Smooth muscle cell (in vitro differentiated cells): ENCODE data around the gene PHF3. TPM values are rescaled to one million over a fixed set of nuclear protein-coding genes. Genes with fewer than 3 reads are reported as not detected.
A peak's percentile ranks its signal among the peaks of the same experiment; 100 is the strongest.

ENCODE experiments used
- DNase-seq: peaks from one replicate; lab custom pipeline; 2025; ENCODE audit not compliant: unreplicated experiment; lab: John Stamatoyannopoulos, UW
- H2AFZ ChIP-seq: fragments of 200-600 bp; sonication (generic); 2 replicates; pipeline ENCODE4 v1.6.0; 2016; ENCODE audit warnings: antibody characterized with exemption, low read depth, mild to moderate bottlenecking
- H3F3A ChIP-seq: fragments of 200-600 bp; sonication (generic); 2 replicates; pipeline ENCODE4 v1.6.0; 2017; ENCODE audit warnings: antibody characterized with exemption, low read depth
- H3K27ac ChIP-seq: fragments of 200-600 bp; sonication (generic); 2 replicates; pipeline ENCODE4 v1.5.1; 2016; ENCODE audit warnings: low read depth, mild to moderate bottlenecking
- H3K27me3 ChIP-seq: fragments of 200-600 bp; sonication (generic); 2 replicates; pipeline ENCODE4 v1.6.1; 2016; ENCODE audit warnings: low read depth, mild to moderate bottlenecking
- H3K36me3 ChIP-seq: fragments of 200-600 bp; sonication (generic); 2 replicates; pipeline ENCODE4 v1.5.1; 2016; ENCODE audit warnings: low read depth
- H3K4me1 ChIP-seq: fragments of 200-600 bp; sonication (generic); 2 replicates; pipeline ENCODE4 v1.5.1; 2016; ENCODE audit warnings: low read depth
- H3K4me2 ChIP-seq: fragments of 200-600 bp; sonication (generic); 2 replicates; pipeline ENCODE4 v1.6.0; 2016; ENCODE audit warnings: mild to moderate bottlenecking
- H3K4me3 ChIP-seq: fragments of 200-600 bp; sonication (generic); 2 replicates; pipeline ENCODE4 v1.5.1; 2016; ENCODE audit warnings: mild to moderate bottlenecking
- H3K79me2 ChIP-seq: fragments of 200-600 bp; sonication (generic); 2 replicates; pipeline ENCODE4 v1.6.0; 2016; ENCODE audit warnings: low read depth, mild to moderate bottlenecking
- H3K9ac ChIP-seq: fragments of 200-600 bp; sonication (generic); 2 replicates; pipeline ENCODE4 v1.6.0; 2016; ENCODE audit warnings: low read depth
- H3K9me3 ChIP-seq: fragments of 200-600 bp; sonication (generic); replicated peaks from 2 replicates; pipeline ENCODE4 v1.5.1; 2016; ENCODE audit warnings: low read depth
- H4K20me1 ChIP-seq: fragments of 200-600 bp; sonication (generic); 2 replicates; pipeline ENCODE4 v1.6.0; 2016; ENCODE audit warnings: low read depth
- WGBS: methylation state at CpG from one replicate; pipeline ENCODE4 v1.1.7; 2016; ENCODE audit warnings: low lambda C conversion rate; 5-methylcytosine and 5-hydroxymethylcytosine counted together
- polyA plus RNA-seq: library from polyadenylated mRNA; unstranded; fragments of >200 nt; fragmentation: Nextera tagmentation; extraction: Ambion mirVana; gene quantifications from 2 replicates; pipeline ENCODE4 v1.2.1, GENCODE V29; 2016
- total RNA-seq: library from RNA; depleted of rRNA; stranded (reverse); fragments of >200 nt; gene quantifications from 2 replicates; pipeline ENCODE4 v1.2.3, GENCODE V29; 2014
- TF ChIP-seq, protein P1 (sequence below): fragments of 200-600 bp; sonication (generic); IDR thresholded peaks from 2 replicates; pipeline ENCODE4 v1.5.1; 2017; ENCODE audit warnings: borderline replicate concordance, mild to moderate bottlenecking, antibody characterized with exemption; ENCODE audit not compliant: insufficient read depth, poor library complexity, severe bottlenecking

Gene PHF3
- total and polyA plus RNA-seq, 2 experiments from 2014 or later = 9.8 to 44.7 TPM

DNA sequence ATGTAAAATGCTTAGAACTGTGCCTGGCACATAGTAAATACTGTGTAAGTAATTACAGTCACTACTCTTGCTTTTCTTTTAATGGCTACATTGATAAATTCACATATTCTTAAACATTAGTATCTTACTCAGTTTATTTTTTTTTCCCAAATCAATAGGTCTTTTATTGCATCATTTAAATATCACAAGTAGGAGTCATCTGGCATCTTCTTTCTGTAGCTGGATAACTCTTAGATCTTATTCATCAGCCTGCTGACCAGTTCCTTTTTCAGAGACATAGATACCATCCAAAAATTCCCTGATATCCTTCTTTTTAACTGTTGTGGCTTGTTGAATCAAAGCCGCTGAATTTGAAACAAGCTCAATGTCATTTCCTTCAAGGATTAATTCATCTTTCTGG is 20.0 kb upstream of the PHF3 start:
- Histone ChIP-seq H3K79me2 (no peaks in the 10 kb centered on the region), H2AFZ (no peak overlapping the region), H4K20me1 (no peaks in the 10 kb centered on the region), H3K4me3 (no peak overlapping the region), H3K9me3 (no peaks in the 10 kb centered on the region), H3K4me2 (no peak overlapping the region), H3K9ac (no peak overlapping the region), H3K4me1 (no peaks in the 10 kb centered on the region), H3F3A (no peaks in the 10 kb centered on the region), H3K27me3 (peaks cover 5% of the 10 kb centered on the region), H3K27ac (no peak overlapping the region), H3K36me3 (no peaks in the 10 kb centered on the region)
- TF ChIP-seq, protein P1, sequence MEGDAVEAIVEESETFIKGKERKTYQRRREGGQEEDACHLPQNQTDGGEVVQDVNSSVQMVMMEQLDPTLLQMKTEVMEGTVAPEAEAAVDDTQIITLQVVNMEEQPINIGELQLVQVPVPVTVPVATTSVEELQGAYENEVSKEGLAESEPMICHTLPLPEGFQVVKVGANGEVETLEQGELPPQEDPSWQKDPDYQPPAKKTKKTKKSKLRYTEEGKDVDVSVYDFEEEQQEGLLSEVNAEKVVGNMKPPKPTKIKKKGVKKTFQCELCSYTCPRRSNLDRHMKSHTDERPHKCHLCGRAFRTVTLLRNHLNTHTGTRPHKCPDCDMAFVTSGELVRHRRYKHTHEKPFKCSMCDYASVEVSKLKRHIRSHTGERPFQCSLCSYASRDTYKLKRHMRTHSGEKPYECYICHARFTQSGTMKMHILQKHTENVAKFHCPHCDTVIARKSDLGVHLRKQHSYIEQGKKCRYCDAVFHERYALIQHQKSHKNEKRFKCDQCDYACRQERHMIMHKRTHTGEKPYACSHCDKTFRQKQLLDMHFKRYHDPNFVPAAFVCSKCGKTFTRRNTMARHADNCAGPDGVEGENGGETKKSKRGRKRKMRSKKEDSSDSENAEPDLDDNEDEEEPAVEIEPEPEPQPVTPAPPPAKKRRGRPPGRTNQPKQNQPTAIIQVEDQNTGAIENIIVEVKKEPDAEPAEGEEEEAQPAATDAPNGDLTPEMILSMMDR = no peak
- WGBS = 94% methylated on average over 1 of the region's 1 CpG
- DNase-seq = no peak

DNA sequence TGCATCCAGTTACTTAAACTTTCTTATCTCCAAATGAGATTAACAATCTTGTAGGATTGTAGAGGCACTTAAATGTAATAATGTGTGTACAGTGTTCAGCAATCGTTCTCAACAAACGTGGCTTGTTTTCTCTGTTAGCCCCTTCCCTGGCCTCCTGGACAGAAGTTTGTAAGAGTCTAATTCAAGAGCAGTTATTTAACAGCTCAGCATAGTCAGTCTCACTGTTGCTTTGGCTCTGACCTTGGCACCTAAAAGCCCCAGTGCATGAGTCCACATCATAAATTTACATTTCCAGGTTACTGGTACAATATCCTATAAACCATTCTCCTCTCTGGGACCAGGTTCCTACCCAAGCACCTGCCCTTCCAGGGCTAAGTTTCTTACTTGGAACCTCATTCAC is 11.5 kb upstream of the PHF3 start:
- no peak overlapping the region for H2AFZ ChIP-seq
- H3K36me3 ChIP-seq = no peaks in the 10 kb centered on the region
- H3K4me3 ChIP-seq = no peak overlapping the region
- no peaks in the 10 kb centered on the region for H3K4me1 ChIP-seq
- H3K9me3 ChIP-seq = no peaks in the 10 kb centered on the region
- no peaks in the 10 kb centered on the region for H4K20me1 ChIP-seq
- H3K4me2 ChIP-seq = no peak overlapping the region
- no peak overlapping the region for H3K27ac ChIP-seq
- H3K27me3 ChIP-seq = no peaks in the 10 kb centered on the region
- no peak overlapping the region for H3K9ac ChIP-seq
- TF ChIP-seq, protein P1 = no peak
- H3F3A ChIP-seq = no peaks in the 10 kb centered on the region
- H3K79me2 ChIP-seq = no peaks in the 10 kb centered on the region
- WGBS = 89% methylated on average over 2 of the region's 2 CpGs
- no peak for DNase-seq

DNA sequence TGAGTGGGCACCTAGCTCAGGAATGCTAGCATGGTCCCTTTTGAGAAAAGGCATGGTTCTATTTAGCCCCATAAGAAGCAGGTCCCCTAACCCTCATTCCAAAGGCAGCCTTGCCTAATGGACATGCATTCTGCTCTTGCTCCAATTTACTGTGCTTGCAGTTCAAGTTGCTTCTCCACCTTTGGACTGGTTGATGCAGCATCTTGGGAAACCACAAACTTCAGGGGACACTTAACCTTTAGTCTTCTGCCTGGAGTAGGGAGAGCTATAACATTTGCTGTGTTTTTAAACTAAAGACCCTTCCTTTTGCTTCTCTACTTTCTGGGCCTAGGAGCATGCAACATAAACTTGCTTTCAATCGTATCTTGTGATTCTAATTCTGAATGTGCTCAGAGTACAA is 5.1 kb upstream of the PHF3 start:
- Histone ChIP-seq H3K4me1 (peaks cover 17% of the 10 kb centered on the region), H3K36me3 (no peaks in the 10 kb centered on the region), H3K27me3 (no peaks in the 10 kb centered on the region), H3K79me2 (no peaks in the 10 kb centered on the region), H3K4me2 (no peak overlapping the region), H3K9me3 (no peaks in the 10 kb centered on the region), H2AFZ (no peak overlapping the region), H3K27ac (no peak overlapping the region), H4K20me1 (no peaks in the 10 kb centered on the region), H3F3A (peaks cover 8% of the 10 kb centered on the region), H3K4me3 (no peak overlapping the region), H3K9ac (no peak overlapping the region)
- DNase-seq = no peak
- 88% methylated on average over 1 of the region's 1 CpG for WGBS
- TF ChIP-seq, protein P1 = no peak

DNA sequence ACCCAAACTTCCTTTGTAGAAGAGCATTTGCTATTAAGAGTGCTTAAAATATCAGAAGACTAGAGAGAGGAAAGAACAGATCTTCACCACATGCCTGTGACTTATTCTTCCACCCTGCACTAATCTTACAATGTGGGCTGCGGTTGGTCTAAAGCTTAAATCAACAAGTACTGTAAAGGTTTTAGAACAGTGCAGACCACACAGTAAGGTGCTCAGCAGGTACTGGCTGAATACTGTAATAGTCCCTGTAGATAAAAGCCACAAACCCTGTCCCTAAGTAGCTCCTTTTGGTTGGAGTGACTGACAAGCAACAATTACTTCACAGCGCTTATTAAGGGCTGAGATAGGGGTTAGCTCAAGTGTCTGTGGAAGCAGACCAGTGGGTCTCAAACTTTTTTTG is 972 bp upstream of the PHF3 start:
- Histone ChIP-seq H3K4me1 (peaks cover 43% of the 10 kb centered on the region), H3K9ac (no peak overlapping the region), H3F3A (peaks cover 9% of the 10 kb centered on the region), H3K27me3 (no peaks in the 10 kb centered on the region), H3K4me3 (peak overlapping the region; percentile 91), H3K9me3 (no peaks in the 10 kb centered on the region), H3K27ac (no peak overlapping the region), H4K20me1 (peaks cover 32% of the 10 kb centered on the region), H2AFZ (no peak overlapping the region), H3K79me2 (peaks cover 35% of the 10 kb centered on the region), H3K36me3 (no peaks in the 10 kb centered on the region), H3K4me2 (peak overlapping the region; percentile 92)
- DNase-seq = no peak
- 2% methylated on average over 2 of the region's 2 CpGs for WGBS
- TF ChIP-seq, protein P1 = no peak
